ENCODE measurements around the gene NPLOC4. TPM values are rescaled to one million over a fixed set of nuclear protein-coding genes. Genes with fewer than 3 reads are reported as not detected.

NPLOC4 gene
- total and polyA plus RNA-seq, 2 of the 13 experiments (the other 11 are each of a cell fraction or from before 2014, with no cell fraction given): 57.0 to 97.0 TPM

DNA sequence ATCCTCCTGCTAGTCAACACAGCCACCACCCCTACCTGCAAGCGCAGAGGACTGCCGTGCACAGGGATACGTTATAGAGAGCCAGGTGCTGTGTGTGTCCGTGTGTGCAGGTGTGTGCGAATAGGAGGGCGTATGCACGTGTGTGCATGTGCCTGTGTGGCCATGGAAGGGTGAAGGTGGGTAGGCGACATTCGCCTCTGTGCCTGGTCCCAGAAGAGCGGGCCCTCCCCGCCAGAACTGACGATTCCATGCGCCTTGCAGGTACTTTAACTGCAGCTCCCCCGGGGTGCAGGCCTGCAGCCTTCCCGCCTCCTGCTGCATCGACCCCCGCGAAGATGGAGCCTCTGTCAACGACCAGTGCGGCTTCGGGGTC lies 10.7 kb upstream of the NPLOC4 start:
- no peaks in the 10 kb centered on the region for H3K79me2 ChIP-seq (ENCODE audit: insufficient read depth, low read length)
- peaks cover 17% of the 10 kb centered on the region for H3K4me1 ChIP-seq (ENCODE audit: insufficient read depth, low read length)
- intact Hi-C loops (cut with micrococcal nuclease; ENCODE audit: unreplicated experiment): no loop called here
- H3K27me3 ChIP-seq (ENCODE audit: control insufficient read depth in 1 of 2, insufficient read depth in 2 of 2, low read length in 2 of 2): 0 out of 5 replicates have a peak, but pooled peaks cover 0 to 7% of the 10 kb centered on the region in 2 experiments
- no peak overlapping the region for H3K27ac ChIP-seq (ENCODE audit: extremely low read length, insufficient read depth, low read length)
- H2AFZ ChIP-seq (ENCODE audit: low read length): no peak overlapping the region
- H3K4me3 ChIP-seq (replicated peaks in 1 of 3; ENCODE audit: insufficient read depth in 1 of 3, low read depth in 2 of 3, low read length in 3 of 3): no peak overlapping the region
- DNase-seq (ENCODE audit: low spot score): no peak
- no peaks in the 10 kb centered on the region for H3K36me3 ChIP-seq (replicated peaks in 1 of 2; ENCODE audit: control insufficient read depth in 1 of 2, insufficient read depth in 2 of 2, low read length in 2 of 2)
- no peak for ATAC-seq
- no peaks in the 10 kb centered on the region for H4K20me1 ChIP-seq (ENCODE audit: insufficient read depth, low read length)
- no peak overlapping the region for H3K9ac ChIP-seq (ENCODE audit: insufficient read depth, low read depth, low read length)
- in situ Hi-C loops (cut with HindIII; ENCODE audit: extremely low pct_ligation_motif_present, low pct_unique_long_range_greater_than_20kb): no loop called here
- ChIA-PET POLR2A (interaction anchor here (1.2 kb wide), 1 partner anchor 11 kb away, joined by 4 read pairs; the partner anchor contains the start of gene NPLOC4), CTCF (ENCODE audit: low intra/inter-chr PET ratio, low total read pairs) (no interaction called here)
- H3K4me2 ChIP-seq (ENCODE audit: low read depth, low read length): no peak overlapping the region
- 58% methylated on average over 11 of the region's 21 CpGs for WGBS (ENCODE audit: low lambda C conversion rate)
- no TSS peak for BruUV-seq (replicated peaks)
- peaks cover 6% of the 10 kb centered on the region; the same call in 1 of the 2 replicates for H3K9me3 ChIP-seq (ENCODE audit: low read length)
- FAIRE-seq: no peak
- TF ChIP-seq ZNF124 (CRISPR knock-in tag; IDR thresholded peaks at IDR 0.05) (no peak), ZNF775 (CRISPR knock-in tag; IDR thresholded peaks at IDR 0.05; ENCODE audit: borderline replicate concordance) (no peak), SMAD1 (CRISPR knock-in tag; IDR thresholded peaks at IDR 0.05; ENCODE audit: borderline replicate concordance, low read depth) (no peak), MED13 (CRISPR knock-in tag; IDR thresholded peaks at IDR 0.05) (no peak), TRIM24 (CRISPR knock-in tag; IDR thresholded peaks at IDR 0.05) (no peak), RFXAP (CRISPR knock-in tag; IDR thresholded peaks at IDR 0.05; ENCODE audit: borderline replicate concordance) (no peak), ONECUT2 (CRISPR knock-in tag; IDR thresholded peaks at IDR 0.05) (no peak), ZNF550 (CRISPR knock-in tag; IDR thresholded peaks at IDR 0.05; ENCODE audit: borderline replicate concordance) (no peak), ZNF564 (CRISPR knock-in tag; IDR thresholded peaks at IDR 0.05) (no peak), ZNF878 (CRISPR knock-in tag; IDR thresholded peaks at IDR 0.05) (no peak), CAMTA2 (CRISPR knock-in tag; IDR thresholded peaks at IDR 0.05; ENCODE audit: borderline replicate concordance) (no peak), SRSF4 (IDR thresholded peaks at IDR 0.05; ENCODE audit: low read depth, low read length, poor library complexity, severe bottlenecking) (no peak)
- TF ChIP-seq, protein P1, sequence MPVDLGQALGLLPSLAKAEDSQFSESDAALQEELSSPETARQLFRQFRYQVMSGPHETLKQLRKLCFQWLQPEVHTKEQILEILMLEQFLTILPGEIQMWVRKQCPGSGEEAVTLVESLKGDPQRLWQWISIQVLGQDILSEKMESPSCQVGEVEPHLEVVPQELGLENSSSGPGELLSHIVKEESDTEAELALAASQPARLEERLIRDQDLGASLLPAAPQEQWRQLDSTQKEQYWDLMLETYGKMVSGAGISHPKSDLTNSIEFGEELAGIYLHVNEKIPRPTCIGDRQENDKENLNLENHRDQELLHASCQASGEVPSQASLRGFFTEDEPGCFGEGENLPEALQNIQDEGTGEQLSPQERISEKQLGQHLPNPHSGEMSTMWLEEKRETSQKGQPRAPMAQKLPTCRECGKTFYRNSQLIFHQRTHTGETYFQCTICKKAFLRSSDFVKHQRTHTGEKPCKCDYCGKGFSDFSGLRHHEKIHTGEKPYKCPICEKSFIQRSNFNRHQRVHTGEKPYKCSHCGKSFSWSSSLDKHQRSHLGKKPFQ (CRISPR knock-in tag; IDR thresholded peaks at IDR 0.05; ENCODE audit: insufficient replicate concordance): no peak
- TF ChIP-seq, protein P2, sequence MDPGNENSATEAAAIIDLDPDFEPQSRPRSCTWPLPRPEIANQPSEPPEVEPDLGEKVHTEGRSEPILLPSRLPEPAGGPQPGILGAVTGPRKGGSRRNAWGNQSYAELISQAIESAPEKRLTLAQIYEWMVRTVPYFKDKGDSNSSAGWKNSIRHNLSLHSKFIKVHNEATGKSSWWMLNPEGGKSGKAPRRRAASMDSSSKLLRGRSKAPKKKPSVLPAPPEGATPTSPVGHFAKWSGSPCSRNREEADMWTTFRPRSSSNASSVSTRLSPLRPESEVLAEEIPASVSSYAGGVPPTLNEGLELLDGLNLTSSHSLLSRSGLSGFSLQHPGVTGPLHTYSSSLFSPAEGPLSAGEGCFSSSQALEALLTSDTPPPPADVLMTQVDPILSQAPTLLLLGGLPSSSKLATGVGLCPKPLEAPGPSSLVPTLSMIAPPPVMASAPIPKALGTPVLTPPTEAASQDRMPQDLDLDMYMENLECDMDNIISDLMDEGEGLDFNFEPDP (CRISPR knock-in tag; conservative IDR thresholded peaks at IDR 0.05): no peak
- TF ChIP-seq, protein P3, sequence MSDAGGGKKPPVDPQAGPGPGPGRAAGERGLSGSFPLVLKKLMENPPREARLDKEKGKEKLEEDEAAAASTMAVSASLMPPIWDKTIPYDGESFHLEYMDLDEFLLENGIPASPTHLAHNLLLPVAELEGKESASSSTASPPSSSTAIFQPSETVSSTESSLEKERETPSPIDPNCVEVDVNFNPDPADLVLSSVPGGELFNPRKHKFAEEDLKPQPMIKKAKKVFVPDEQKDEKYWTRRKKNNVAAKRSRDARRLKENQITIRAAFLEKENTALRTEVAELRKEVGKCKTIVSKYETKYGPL (CRISPR knock-in tag; IDR thresholded peaks at IDR 0.05): no peak
- TF ChIP-seq, protein P4, sequence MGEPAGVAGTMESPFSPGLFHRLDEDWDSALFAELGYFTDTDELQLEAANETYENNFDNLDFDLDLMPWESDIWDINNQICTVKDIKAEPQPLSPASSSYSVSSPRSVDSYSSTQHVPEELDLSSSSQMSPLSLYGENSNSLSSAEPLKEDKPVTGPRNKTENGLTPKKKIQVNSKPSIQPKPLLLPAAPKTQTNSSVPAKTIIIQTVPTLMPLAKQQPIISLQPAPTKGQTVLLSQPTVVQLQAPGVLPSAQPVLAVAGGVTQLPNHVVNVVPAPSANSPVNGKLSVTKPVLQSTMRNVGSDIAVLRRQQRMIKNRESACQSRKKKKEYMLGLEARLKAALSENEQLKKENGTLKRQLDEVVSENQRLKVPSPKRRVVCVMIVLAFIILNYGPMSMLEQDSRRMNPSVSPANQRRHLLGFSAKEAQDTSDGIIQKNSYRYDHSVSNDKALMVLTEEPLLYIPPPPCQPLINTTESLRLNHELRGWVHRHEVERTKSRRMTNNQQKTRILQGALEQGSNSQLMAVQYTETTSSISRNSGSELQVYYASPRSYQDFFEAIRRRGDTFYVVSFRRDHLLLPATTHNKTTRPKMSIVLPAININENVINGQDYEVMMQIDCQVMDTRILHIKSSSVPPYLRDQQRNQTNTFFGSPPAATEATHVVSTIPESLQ (CRISPR knock-in tag; conservative IDR thresholded peaks at IDR 0.05): no peak

All from HepG2 (cell line).